K562 (cell line): Measurements from ENCODE around the gene OPHN1. TPM values are rescaled to one million over a fixed set of nuclear protein-coding genes. Genes with fewer than 3 reads are reported as not detected.

Experiments
- ATAC-seq: fragments of 200-7000 bp; cut with Tn5 transposase; 3 replicates; pipeline ENCODE4 v1.9.1; 2020; ENCODE audit warnings: moderate library complexity
- BruUV-seq: library from RNA; stranded (reverse); fragments of 400-500 nt; replicated peaks from 2 replicates; lab custom pipeline; 2021; lab: Mats Ljungman, UMichigan
- CTCF ChIA-PET: fragments of 300-600 bp; formaldehyde crosslinking; extraction: SDS; loops from one replicate; lab custom pipeline; 2021; ENCODE audit warnings: low intra/inter-chr PET ratio; lab: Yijun Ruan, JAX
- POLR2A ChIA-PET: fragments of 300-600, 350-650 bp; sonication (Branson Sonifier 250); formaldehyde crosslinking; extraction: SDS; loops from one replicate; lab custom pipeline; 2021; ENCODE audit warnings: antibody characterized with exemption, inconsistent platforms; lab: Yijun Ruan, JAX
- DNase-seq, 4 experiments: peaks; one replicate each; pipeline versions ENCODE4 v3.0.0 to v3.0.0-alpha.2; 2011 to 2018; ENCODE audit warnings: low spot score in 3 of 4, mixed read lengths in 3 of 4; ENCODE audit errors: extremely low read depth in 1 of 4
- FAIRE-seq: peaks from 2 replicates; lab custom pipeline; 2011; peaks lifted over from hg19 to GRCh38; lab: Jason Lieb, UNC
- H2AFZ ChIP-seq: 2 replicates; pipeline ENCODE4 v1.6.0; 2011; ENCODE audit warnings: low read depth, low read length, control low read depth, inconsistent platforms
- H3K27ac ChIP-seq: fragments of 200-600 bp; 3 replicates; pipeline ENCODE4 v1.8.0; 2011; ENCODE audit warnings: low read depth, mild to moderate bottlenecking, control low read depth, inconsistent platforms, low read length, moderate library complexity, mixed read lengths; ENCODE audit errors: extremely low read depth
- H3K27me3 ChIP-seq, 2 experiments: fragments of 300-600 bp in 1 of 2; 2 replicates in 1 of 2; 3 replicates in 1 of 2; pipeline versions ENCODE4 v1.6.0 to v1.8.0; 2011; ENCODE audit warnings: inconsistent platforms in 2 of 2, low read length in 2 of 2, mild to moderate bottlenecking in 1 of 2, mixed read lengths in 1 of 2, moderate library complexity in 1 of 2; ENCODE audit not compliant: control insufficient read depth in 2 of 2, insufficient read depth in 2 of 2
- H3K36me3 ChIP-seq: fragments of 300-600 bp; 3 replicates; pipeline ENCODE4 v1.8.0; 2011; ENCODE audit warnings: mild to moderate bottlenecking, low read length, inconsistent platforms; ENCODE audit not compliant: control insufficient read depth, insufficient read depth
- H3K4me1 ChIP-seq, 2 experiments: fragments of 200-600 bp in 1 of 2; replicated peaks in 1 of 2; 2 replicates in 1 of 2; 3 replicates in 1 of 2; pipeline versions ENCODE4 v1.5.1 to v1.8.0; 2011; ENCODE audit warnings: inconsistent platforms in 2 of 2, low read length in 2 of 2, mild to moderate bottlenecking in 1 of 2, mixed read lengths in 1 of 2, moderate library complexity in 1 of 2; ENCODE audit not compliant: control insufficient read depth in 2 of 2, insufficient read depth in 2 of 2
- H3K4me2 ChIP-seq: 2 replicates; pipeline ENCODE4 v1.6.1; 2011; ENCODE audit warnings: low read length, control low read depth, inconsistent platforms, mixed read lengths; ENCODE audit not compliant: insufficient read depth
- H3K4me3 ChIP-seq: fragments of 200-600 bp; sonication (generic), shearing (Covaris generic); 2 replicates; pipeline ENCODE4 v1.5.1; 2016; ENCODE audit warnings: control low read depth, inconsistent platforms
- H3K79me2 ChIP-seq: fragments of 200-600 bp; 3 replicates; pipeline ENCODE4 v1.8.0; 2011; ENCODE audit warnings: low read length, inconsistent platforms; ENCODE audit not compliant: control insufficient read depth, insufficient read depth
- H3K9ac ChIP-seq, 2 experiments: 2 replicates each; pipeline versions ENCODE4 v1.6.0 to v1.6.1; 2011; ENCODE audit warnings: low read depth in 2 of 2, low read length in 2 of 2, control low read depth in 1 of 2, inconsistent platforms in 1 of 2, mild to moderate bottlenecking in 1 of 2, mixed read lengths in 1 of 2; ENCODE audit not compliant: insufficient read depth in 1 of 2
- H3K9me1 ChIP-seq: one replicate; pipeline ENCODE4 v1.6.0; 2011; ENCODE audit warnings: inconsistent platforms, mild to moderate bottlenecking, low read length, moderate library complexity; ENCODE audit not compliant: control insufficient read depth, insufficient read depth
- H3K9me3 ChIP-seq: replicated peaks from 2 replicates; pipeline ENCODE4 v1.5.1; 2011; ENCODE audit warnings: low read depth, low read length, inconsistent platforms; ENCODE audit not compliant: control insufficient read depth, insufficient read depth
- H4K20me1 ChIP-seq: replicated peaks from 2 replicates; pipeline ENCODE4 v1.6.1; 2011; ENCODE audit warnings: low read length, inconsistent platforms, mixed read lengths; ENCODE audit not compliant: control insufficient read depth, insufficient read depth
- ARID1B ChIP-seq: fragments of 450-650 bp; IDR thresholded peaks from 2 replicates; pipeline ENCODE4 v1.6.1; 2016; ENCODE audit warnings: antibody characterized with exemption, mild to moderate bottlenecking, inconsistent platforms
- DLX4 ChIP-seq: fragments of 250-450 bp; sonication (Bioruptor Pico); IDR thresholded peaks from 2 replicates; pipeline ENCODE4 v1.6.1; 2021; ENCODE audit warnings: mild to moderate bottlenecking
- ELK1 ChIP-seq: sonication (generic); formaldehyde crosslinking; IDR thresholded peaks from 2 replicates; pipeline ENCODE4 v1.8.1; 2022; ENCODE audit warnings: missing genetic modification reagents
- MEF2A ChIP-seq: IDR thresholded peaks from 2 replicates; pipeline ENCODE4 v1.6.1; 2011; ENCODE audit warnings: low read depth, mild to moderate bottlenecking, low read length, moderate library complexity; ENCODE audit not compliant: control insufficient read depth
- PCBP2 ChIP-seq: fragments of 200-400 bp; formaldehyde crosslinking; IDR thresholded peaks from 2 replicates; pipeline ENCODE4 v1.6.1; 2018; ENCODE audit warnings: low read length, low read depth, mild to moderate bottlenecking, moderate library complexity; ENCODE audit not compliant: poor library complexity, severe bottlenecking
- RCOR1 ChIP-seq, 2 experiments: IDR thresholded peaks; 2 replicates each; pipeline ENCODE4 v1.6.1; 2012; ENCODE audit warnings: low read depth in 2 of 2, low read length in 2 of 2, borderline replicate concordance in 1 of 2, improper control_type of control experiment in 1 of 2
- SP1 ChIP-seq: sonication (generic); formaldehyde crosslinking; IDR thresholded peaks from 2 replicates; pipeline ENCODE4 v1.8.1; 2022; ENCODE audit warnings: mild to moderate bottlenecking, missing genetic modification reagents
- ZNF75A ChIP-seq: fragments of 450-650 bp; formaldehyde crosslinking; IDR thresholded peaks from 2 replicates; pipeline ENCODE4 v1.4.0; 2020; ENCODE audit warnings: mild to moderate bottlenecking
- ZNF785 ChIP-seq: fragments of 250-450 bp; sonication (Bioruptor Pico); IDR thresholded peaks from 2 replicates; pipeline ENCODE4 v1.4.0; 2020; ENCODE audit warnings: mild to moderate bottlenecking
- WGBS: fragments of 100-300 bp; shearing (Covaris generic); methylation state at CpG from one replicate; pipeline ENCODE4 v1.1.6; 2016; ENCODE audit warnings: low coverage, mixed read lengths; ENCODE audit not compliant: insufficient coverage; ENCODE audit errors: missing lambda C conversion rate; 5-methylcytosine and 5-hydroxymethylcytosine counted together
- in situ Hi-C: fragments of 300-500 bp; cut with MboI; formaldehyde crosslinking; loops from 4 replicates; pipeline ENCODE4 v1.15.0; 2018; ENCODE audit warnings: inconsistent platforms, mixed read lengths
- intact Hi-C: fragments of 100-400 bp; cut with micrococcal nuclease; formaldehyde crosslinking; loops from 2 replicates; pipeline ENCODE4 v1.14.2; 2022
- polyA plus RNA-seq, 8 experiments: library from polyadenylated mRNA; depleted of rRNA in 4 of 8; stranded (reverse) in 5 of 8; unstranded in 3 of 8; fragments of >200 nt; fragmentation: Nextera tagmentation in 2 of 8; fragmentation: Illumina TruSeq in 1 of 8; extraction: Ambion mirVana in 2 of 8; extraction: Trizol in 1 of 8; gene quantifications; 2 replicates each; pipeline versions ENCODE4 v1.2.1 to v1.2.3, GENCODE V29; 2011 to 2014; ENCODE audit warnings: inconsistent platforms in 1 of 8, missing spikeins in 1 of 8
- total RNA-seq, 7 experiments: library from RNA; depleted of rRNA in 6 of 7; stranded (reverse); fragments of >200 nt in 6 of 7; fragmentation: Illumina TruSeq in 2 of 7; extraction: Trizol in 2 of 7; gene quantifications; 2 replicates each; pipeline versions ENCODE4 v1.2.1 to v1.2.3, GENCODE V29; 2011 to 2021; ENCODE audit warnings: low replicate concordance in 1 of 7

The OPHN1 gene
- total and polyA plus RNA-seq, 9 of the 15 experiments (the other 6 are each of a cell fraction or from before 2014, with no cell fraction given), result 0.28 to 1.8 (median 1.0) TPM

- H3K9me1 ChIP-seq, result no peaks in the 10 kb centered on the region
- H3K4me2 ChIP-seq, result no peak overlapping the region
- DNase-seq, result no peak
- H3K9me3 ChIP-seq, result no peaks in the 10 kb centered on the region
- H3K9ac ChIP-seq, result no peak overlapping the region
- no peaks in the 10 kb centered on the region for H3K36me3 ChIP-seq
- no peak overlapping the region for H3K27ac ChIP-seq
- intact Hi-C loops (no loop called here), in situ Hi-C loops (no loop called here)
- no peaks in the 10 kb centered on the region for H3K27me3 ChIP-seq
- CTCF ChIA-PET, result no interaction called here
- WGBS, result 10% methylated on average over 1 of the region's 1 CpG
- TF ChIP-seq DLX4 (CRISPR knock-in tag) (no peak), ARID1B (no peak), RCOR1 (IDR thresholded peaks at IDR 0.05; ENCODE audit: borderline replicate concordance in 1 of 2, low read depth in 2 of 2, low read length in 2 of 2) (no peak), ZNF75A (CRISPR knock-in tag) (no peak), PCBP2 (no peak), MEF2A (no peak), ELK1 (no peak), SP1 (CRISPR knock-in tag) (no peak), ZNF785 (CRISPR knock-in tag) (no peak)
- TF ChIP-seq, all 486 proteins: peak for 0
- Histone ChIP-seq H3K79me2 (no peaks in the 10 kb centered on the region), H4K20me1 (no peaks in the 10 kb centered on the region), H3K4me1 (no peaks in the 10 kb centered on the region), H2AFZ (no peak overlapping the region), H3K4me3 (no peak overlapping the region)
- no TSS peak for BruUV-seq
- ATAC-seq, result no peak
- POLR2A ChIA-PET, result interaction anchor here (0.6 kb wide), 1 partner anchor 18 kb away, joined by 4 read pairs; no protein-coding TSS in a partner anchor
- no peak for FAIRE-seq
These were observed 74.6 kb downstream of the OPHN1 start for GRCh38 chrX:68358679-68359078.
